ENCODE measurements around the gene PMEPA1.

The PMEPA1 gene

GRCh38 chr20:57697543-57697942, 12.3 kb downstream of the PMEPA1 start:
- no peak overlapping the region for H3K14ac ChIP-seq (ENCODE audit: low read length)
- no peak for DNase-seq (ENCODE audit: low spot score)
- no peak overlapping the region for H3K4me3 ChIP-seq (ENCODE audit: low read length in 2 of 2)
- peaks cover 0 to 3% (median 0%) of the 10 kb centered on the region in 3 experiments for H3K27me3 ChIP-seq (ENCODE audit: control insufficient read depth in 3 of 3, insufficient read depth in 3 of 3, low read depth in 1 of 3, low read length in 3 of 3)
- no peak overlapping the region for H2BK15ac ChIP-seq (ENCODE audit: low read length)
- no peaks in the 10 kb centered on the region for H3K36me3 ChIP-seq (replicated peaks in 1 of 2; ENCODE audit: control insufficient read depth in 2 of 2, insufficient read depth in 2 of 2, low read length in 2 of 2)
- no peak overlapping the region for H3K23ac ChIP-seq (ENCODE audit: low read depth, low read length, poor library complexity)
- no peak overlapping the region for H2AFZ ChIP-seq (ENCODE audit: low read length)
- H2BK120ac ChIP-seq (ENCODE audit: low read depth, low read length): no peak overlapping the region
- H3K79me1 ChIP-seq (ENCODE audit: low read depth, low read length): no peaks in the 10 kb centered on the region
- H3K4me2 ChIP-seq (ENCODE audit: insufficient read depth, low read length, poor library complexity, severe bottlenecking): no peak overlapping the region
- no peak overlapping the region for H4K8ac ChIP-seq (ENCODE audit: low read depth, low read length)
- no CpG with 5 or more reads among the region's 7 CpGs for WGBS, 2 donors (ENCODE audit: extremely low coverage in 2 of 2, insufficient read length in 2 of 2, insufficient replicate concordance in 1 of 2)
- H3K9me3 ChIP-seq (replicated peaks in 1 of 2; ENCODE audit: control insufficient read depth in 2 of 2, insufficient read depth in 1 of 2, low read depth in 1 of 2, low read length in 2 of 2): no peaks in the 10 kb centered on the region
- H3K27ac ChIP-seq (replicated peaks; ENCODE audit: low read length): no peak overlapping the region
- no peak overlapping the region for H3K4ac ChIP-seq (ENCODE audit: low read length)
- no peak overlapping the region for H4K91ac ChIP-seq (ENCODE audit: low read depth, low read length, poor library complexity)
- no peak overlapping the region for H2BK12ac ChIP-seq (ENCODE audit: low read length)
- H3K4me1 ChIP-seq (ENCODE audit: control insufficient read depth in 2 of 2, insufficient read depth in 1 of 2, low read depth in 1 of 2, low read length in 2 of 2): no peaks in the 10 kb centered on the region
- H3K18ac ChIP-seq (ENCODE audit: low read length): no peak overlapping the region
- no peak overlapping the region for H3K9ac ChIP-seq (ENCODE audit: low read depth, low read length, poor library complexity)
- H2AK5ac ChIP-seq (ENCODE audit: low read depth, low read length): no peak overlapping the region
- H2BK5ac ChIP-seq (ENCODE audit: low read length): no peak overlapping the region

- Histone ChIP-seq H3K27me3 (ENCODE audit: control insufficient read depth in 3 of 3, insufficient read depth in 3 of 3, low read depth in 1 of 3, low read length in 3 of 3) (peaks cover 0 to 3% (median 0%) of the 10 kb centered on the region in 3 experiments), H2BK15ac (ENCODE audit: low read length) (no peak overlapping the region), H3K4ac (ENCODE audit: low read length) (no peak overlapping the region), H2BK5ac (ENCODE audit: low read length) (no peak overlapping the region), H2AFZ (ENCODE audit: low read length) (no peak overlapping the region), H2BK12ac (ENCODE audit: low read length) (no peak overlapping the region), H3K4me2 (ENCODE audit: insufficient read depth, low read length, poor library complexity, severe bottlenecking) (no peak overlapping the region), H3K9ac (ENCODE audit: low read depth, low read length, poor library complexity) (no peak overlapping the region), H3K9me3 (replicated peaks in 1 of 2; ENCODE audit: control insufficient read depth in 2 of 2, insufficient read depth in 1 of 2, low read depth in 1 of 2, low read length in 2 of 2) (no peaks in the 10 kb centered on the region), H4K91ac (ENCODE audit: low read depth, low read length, poor library complexity) (no peak overlapping the region), H2AK5ac (ENCODE audit: low read depth, low read length) (no peak overlapping the region), H3K27ac (replicated peaks; ENCODE audit: low read length) (no peak overlapping the region), H3K14ac (ENCODE audit: low read length) (no peak overlapping the region), H2BK120ac (ENCODE audit: low read depth, low read length) (no peak overlapping the region), H3K4me3 (ENCODE audit: low read length in 2 of 2) (no peak overlapping the region), H3K4me1 (ENCODE audit: control insufficient read depth in 2 of 2, insufficient read depth in 1 of 2, low read depth in 1 of 2, low read length in 2 of 2) (no peaks in the 10 kb centered on the region), H3K79me1 (ENCODE audit: low read depth, low read length) (no peaks in the 10 kb centered on the region), H4K8ac (ENCODE audit: low read depth, low read length) (no peak overlapping the region), H3K18ac (ENCODE audit: low read length) (no peak overlapping the region), H3K36me3 (replicated peaks in 1 of 2; ENCODE audit: control insufficient read depth in 2 of 2, insufficient read depth in 2 of 2, low read length in 2 of 2) (no peaks in the 10 kb centered on the region), H3K23ac (ENCODE audit: low read depth, low read length, poor library complexity) (no peak overlapping the region)
- no peak for DNase-seq (ENCODE audit: low spot score)
- WGBS, 2 donors (ENCODE audit: extremely low coverage in 2 of 2, insufficient read length in 2 of 2, insufficient replicate concordance in 1 of 2): no CpG with 5 or more reads among the region's 12 CpGs
Measured at GRCh38 chr20:57696401-57696961, 13.3 kb downstream of the PMEPA1 start.

- H3K4me1 ChIP-seq (ENCODE audit: control insufficient read depth in 2 of 2, insufficient read depth in 1 of 2, low read depth in 1 of 2, low read length in 2 of 2): no peaks in the 10 kb centered on the region
- no peak overlapping the region for H2BK120ac ChIP-seq (ENCODE audit: low read depth, low read length)
- H3K4me2 ChIP-seq (ENCODE audit: insufficient read depth, low read length, poor library complexity, severe bottlenecking): no peak overlapping the region
- H3K4ac ChIP-seq (ENCODE audit: low read length): no peak overlapping the region
- no peaks in the 10 kb centered on the region for H3K36me3 ChIP-seq (replicated peaks in 1 of 2; ENCODE audit: control insufficient read depth in 2 of 2, insufficient read depth in 2 of 2, low read length in 2 of 2)
- H3K79me1 ChIP-seq (ENCODE audit: low read depth, low read length): no peaks in the 10 kb centered on the region
- peaks cover 0 to 3% (median 0%) of the 10 kb centered on the region in 3 experiments for H3K27me3 ChIP-seq (ENCODE audit: control insufficient read depth in 3 of 3, insufficient read depth in 3 of 3, low read depth in 1 of 3, low read length in 3 of 3)
- H3K9ac ChIP-seq (ENCODE audit: low read depth, low read length, poor library complexity): no peak overlapping the region
- H3K27ac ChIP-seq (replicated peaks; ENCODE audit: low read length): no peak overlapping the region
- no peak overlapping the region for H2AK5ac ChIP-seq (ENCODE audit: low read depth, low read length)
- no peak overlapping the region for H2BK5ac ChIP-seq (ENCODE audit: low read length)
- H3K14ac ChIP-seq (ENCODE audit: low read length): no peak overlapping the region
- no peak for DNase-seq (ENCODE audit: low spot score)
- H3K23ac ChIP-seq (ENCODE audit: low read depth, low read length, poor library complexity): no peak overlapping the region
- H3K4me3 ChIP-seq (ENCODE audit: low read length in 2 of 2): peak overlapping the region in 1 of 2 donors; percentile 11
- H4K8ac ChIP-seq (ENCODE audit: low read depth, low read length): no peak overlapping the region
- no peak overlapping the region for H4K91ac ChIP-seq (ENCODE audit: low read depth, low read length, poor library complexity)
- H3K9me3 ChIP-seq (replicated peaks in 1 of 2; ENCODE audit: control insufficient read depth in 2 of 2, insufficient read depth in 1 of 2, low read depth in 1 of 2, low read length in 2 of 2): no peaks in the 10 kb centered on the region
- peak overlapping the region; percentile 9 for H3K18ac ChIP-seq (ENCODE audit: low read length)
- no CpG with 5 or more reads among the region's 5 CpGs for WGBS, 2 donors (ENCODE audit: extremely low coverage in 2 of 2, insufficient read length in 2 of 2, insufficient replicate concordance in 1 of 2)
- no peak overlapping the region for H2BK15ac ChIP-seq (ENCODE audit: low read length)
- no peak overlapping the region for H2AFZ ChIP-seq (ENCODE audit: low read length)
- H2BK12ac ChIP-seq (ENCODE audit: low read length): no peak overlapping the region
Measured at GRCh38 chr20:57695940-57696339, 13.9 kb downstream of the PMEPA1 start.

- H3K27ac ChIP-seq (replicated peaks; ENCODE audit: low read length): no peak overlapping the region
- H3K4me2 ChIP-seq (ENCODE audit: insufficient read depth, low read length, poor library complexity, severe bottlenecking): no peak overlapping the region
- no peak overlapping the region for H2BK12ac ChIP-seq (ENCODE audit: low read length)
- no peak overlapping the region for H3K18ac ChIP-seq (ENCODE audit: low read length)
- no peaks in the 10 kb centered on the region for H3K9me3 ChIP-seq (replicated peaks in 1 of 2; ENCODE audit: control insufficient read depth in 2 of 2, insufficient read depth in 1 of 2, low read depth in 1 of 2, low read length in 2 of 2)
- H3K27me3 ChIP-seq (ENCODE audit: control insufficient read depth in 3 of 3, insufficient read depth in 3 of 3, low read depth in 1 of 3, low read length in 3 of 3): peaks cover 0 to 3% (median 0%) of the 10 kb centered on the region in 3 experiments
- H3K79me1 ChIP-seq (ENCODE audit: low read depth, low read length): no peaks in the 10 kb centered on the region
- no peak overlapping the region for H2AFZ ChIP-seq (ENCODE audit: low read length)
- no peak overlapping the region for H2AK5ac ChIP-seq (ENCODE audit: low read depth, low read length)
- no peak overlapping the region for H3K14ac ChIP-seq (ENCODE audit: low read length)
- WGBS, 2 donors (ENCODE audit: extremely low coverage in 2 of 2, insufficient read length in 2 of 2, insufficient replicate concordance in 1 of 2): no CpG with 5 or more reads among the region's 11 CpGs
- no peaks in the 10 kb centered on the region for H3K4me1 ChIP-seq (ENCODE audit: control insufficient read depth in 2 of 2, insufficient read depth in 1 of 2, low read depth in 1 of 2, low read length in 2 of 2)
- no peak overlapping the region for H2BK5ac ChIP-seq (ENCODE audit: low read length)
- no peak overlapping the region for H2BK15ac ChIP-seq (ENCODE audit: low read length)
- no peak overlapping the region for H2BK120ac ChIP-seq (ENCODE audit: low read depth, low read length)
- DNase-seq (ENCODE audit: low spot score): no peak
- no peaks in the 10 kb centered on the region for H3K36me3 ChIP-seq (replicated peaks in 1 of 2; ENCODE audit: control insufficient read depth in 2 of 2, insufficient read depth in 2 of 2, low read length in 2 of 2)
- H3K23ac ChIP-seq (ENCODE audit: low read depth, low read length, poor library complexity): no peak overlapping the region
- H3K4ac ChIP-seq (ENCODE audit: low read length): no peak overlapping the region
- no peak overlapping the region for H3K4me3 ChIP-seq (ENCODE audit: low read length in 2 of 2)
- no peak overlapping the region for H4K8ac ChIP-seq (ENCODE audit: low read depth, low read length)
- no peak overlapping the region for H4K91ac ChIP-seq (ENCODE audit: low read depth, low read length, poor library complexity)
- H3K9ac ChIP-seq (ENCODE audit: low read depth, low read length, poor library complexity): no peak overlapping the region
Measured at GRCh38 chr20:57695012-57695411, 14.8 kb downstream of the PMEPA1 start.
